Esophagus muscularis mucosa (tissue), 3 donors: ENCODE measurements around the gene DNAJB4.

Experiments used
- CTCF ChIP-seq, 3 experiments: fragments of 200-600 bp in 2 of 3; fragments of 450-650 bp in 1 of 3; sonication (generic) in 2 of 3; IDR thresholded peaks; one replicate each; pipeline ENCODE4 v1.5.1; 2017 to 2019; ENCODE audit warnings: antibody characterized with exemption in 3 of 3, mild to moderate bottlenecking in 2 of 3, moderate library complexity in 1 of 3
- POLR2A ChIP-seq: fragments of 450-650 bp; IDR thresholded peaks from one replicate; pipeline ENCODE4 v1.6.1; 2017; ENCODE audit warnings: antibody characterized with exemption, moderate library complexity, mild to moderate bottlenecking, low read depth
- POLR2AphosphoS5 ChIP-seq, 2 donors: sonication (generic); formaldehyde crosslinking; IDR thresholded peaks; one replicate each; pipeline ENCODE4 v1.6.1; 2017; ENCODE audit warnings: antibody characterized with exemption in 2 of 2

GRCh38 chr1:78009276-78009675, 4.5 kb downstream of the DNAJB4 start:
- no peak for TF ChIP-seq CTCF (IDR thresholded peaks at IDR 0.05)
- TF ChIP-seq POLR2A, result no peak
- TF ChIP-seq POLR2AphosphoS5 (IDR thresholded peaks at IDR 0.05), result no peak
